A673 (cell line): ENCODE results near the gene C12orf42. TPM values are rescaled to one million over a fixed set of nuclear protein-coding genes. Genes with fewer than 3 reads are reported as not detected.

Source experiments
- BruUV-seq: library from RNA; stranded (reverse); fragments of 400-500 nt; replicated peaks from 2 replicates; lab custom pipeline; 2021; lab: Mats Ljungman, UMichigan
- CTCF ChIA-PET: fragments of 300-600 bp; sonication (Branson Sonifier 250); formaldehyde crosslinking; loops from one replicate; lab custom pipeline; 2022; ENCODE audit warnings: antibody characterized with exemption; lab: Charles Lee
- POLR2A ChIA-PET: fragments of 300-600 bp; sonication (Branson Sonifier 250); formaldehyde crosslinking; loops from one replicate; lab custom pipeline; 2022; ENCODE audit warnings: antibody characterized with exemption; ENCODE audit not compliant: low non-redundant PET; lab: Charles Lee
- DNase-seq: peaks from one replicate; pipeline ENCODE4 v3.0.0-alpha.2; 2015; ENCODE audit warnings: low spot score
- H3K27ac ChIP-seq: fragments of 200-600 bp; sonication (generic); 2 replicates; pipeline ENCODE4 v1.5.1; 2016; ENCODE audit warnings: mixed run types, low read depth, mild to moderate bottlenecking, mixed read lengths, antibody characterized with exemption, low read length; ENCODE audit not compliant: poor library complexity, severe bottlenecking
- H3K27me3 ChIP-seq: fragments of 200-600 bp; sonication (generic); replicated peaks from 2 replicates; pipeline ENCODE4 v1.6.1; 2017; ENCODE audit warnings: mixed run types, low read depth, mild to moderate bottlenecking, mixed read lengths, antibody characterized with exemption, low read length; ENCODE audit not compliant: insufficient read depth, poor library complexity
- H3K36me3 ChIP-seq: fragments of 200-600 bp; sonication (generic); 2 replicates; pipeline ENCODE4 v1.6.1; 2016; ENCODE audit warnings: mixed run types, mild to moderate bottlenecking, mixed read lengths, antibody characterized with exemption, low read length; ENCODE audit not compliant: insufficient read depth, poor library complexity, severe bottlenecking
- H3K4me1 ChIP-seq: fragments of 200-600 bp; sonication (generic); 2 replicates; pipeline ENCODE4 v1.6.1; 2017; ENCODE audit warnings: mixed run types, mild to moderate bottlenecking, mixed read lengths, antibody characterized with exemption, low read length; ENCODE audit not compliant: insufficient read depth, poor library complexity, severe bottlenecking
- H3K4me3 ChIP-seq: fragments of 200-600 bp; sonication (generic); 2 replicates; pipeline ENCODE4 v1.5.1; 2016; ENCODE audit warnings: low read depth, mixed run types, mild to moderate bottlenecking, mixed read lengths, low read length; ENCODE audit not compliant: poor library complexity, severe bottlenecking
- H3K9me3 ChIP-seq: fragments of 200-600 bp; sonication (generic); 2 replicates; pipeline ENCODE4 v1.6.1; 2016; ENCODE audit warnings: mixed run types, low read depth, mild to moderate bottlenecking, mixed read lengths, antibody characterized with exemption, low read length; ENCODE audit not compliant: poor library complexity, severe bottlenecking
- CTCF ChIP-seq: fragments of 300-800, 200-600 bp; sonication (generic); conservative IDR thresholded peaks from 2 replicates; pipeline ENCODE4 v1.5.1; 2017; ENCODE audit warnings: low read depth, mild to moderate bottlenecking, antibody characterized with exemption, low read length, moderate library complexity, mixed read lengths
- EZH2 ChIP-seq: fragments of 200-600 bp; sonication (generic); IDR thresholded peaks from 2 replicates; pipeline ENCODE4 v1.6.1; 2017; ENCODE audit warnings: borderline replicate concordance, low read depth, mild to moderate bottlenecking, mixed read lengths, antibody characterized with exemption, low read length; ENCODE audit not compliant: poor library complexity, severe bottlenecking
- intact Hi-C: fragments of 100-400 bp; cut with micrococcal nuclease; formaldehyde crosslinking; loops from one replicate; pipeline ENCODE4 v1.10.0; 2022; ENCODE audit not compliant: unreplicated experiment
- total RNA-seq: library from RNA; stranded (reverse); gene quantifications from 2 replicates; pipeline ENCODE4 v1.2.3, GENCODE V29; 2021

Gene C12orf42
- total RNA-seq, 1 experiment from 2014 or later = not detected

DNA sequence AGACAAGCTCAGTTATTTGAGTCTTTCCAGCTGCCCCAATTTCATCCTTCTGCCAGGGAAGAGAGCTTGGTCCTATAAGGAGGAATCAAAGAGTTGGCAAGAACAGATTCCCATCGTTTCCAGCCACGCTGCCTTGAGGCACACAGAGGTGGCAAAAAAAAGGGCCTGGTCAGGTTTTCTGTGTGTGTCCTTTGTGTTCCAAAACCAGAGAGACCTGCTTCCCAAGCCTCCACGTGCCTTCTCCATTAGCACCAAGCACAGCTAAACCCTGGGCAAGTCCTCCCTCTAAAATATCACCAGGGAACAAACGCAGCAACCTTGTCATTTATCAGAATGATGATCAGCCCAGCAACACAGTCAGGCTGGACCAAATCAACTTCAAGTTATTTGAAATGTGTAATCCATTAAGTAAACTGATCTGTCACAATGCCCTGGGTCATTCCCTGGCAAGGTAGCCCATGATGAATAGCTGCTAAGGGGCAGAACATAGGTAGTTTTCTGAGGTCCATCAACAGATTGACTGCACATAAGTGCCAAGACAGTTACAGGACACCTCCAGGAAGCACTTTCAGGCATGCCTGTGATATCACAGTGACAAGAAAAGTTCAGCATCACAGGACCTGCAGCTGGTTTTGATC, 28.6 kb upstream of the C12orf42 start:
- TF ChIP-seq EZH2 = no peak
- no peak for TF ChIP-seq CTCF
- H3K4me3 ChIP-seq = no peak overlapping the region
- H3K9me3 ChIP-seq = no peaks in the 10 kb centered on the region
- no peak for DNase-seq
- peaks cover 10% of the 10 kb centered on the region for H3K27me3 ChIP-seq
- no peaks in the 10 kb centered on the region for H3K36me3 ChIP-seq
- H3K27ac ChIP-seq = no peak overlapping the region
- intact Hi-C loops = no loop called here
- CTCF ChIA-PET = no interaction called here
- POLR2A ChIA-PET = no interaction called here
- BruUV-seq = no TSS peak
- H3K4me1 ChIP-seq = no peaks in the 10 kb centered on the region

- TF ChIP-seq EZH2 (no peak), CTCF (no peak)
- H3K4me1 ChIP-seq = no peaks in the 10 kb centered on the region
- peaks cover 4% of the 10 kb centered on the region for H3K27me3 ChIP-seq
- POLR2A ChIA-PET = no interaction called here
- intact Hi-C loops = no loop called here
- H3K9me3 ChIP-seq = no peaks in the 10 kb centered on the region
- H3K36me3 ChIP-seq = no peaks in the 10 kb centered on the region
- BruUV-seq = no TSS peak
- H3K4me3 ChIP-seq = no peak overlapping the region
- DNase-seq = no peak
- H3K27ac ChIP-seq = no peak overlapping the region
- CTCF ChIA-PET = no interaction called here
These were observed 28.0 kb upstream of the C12orf42 start for GRCh38 chr12:103523771-103524170.

DNA sequence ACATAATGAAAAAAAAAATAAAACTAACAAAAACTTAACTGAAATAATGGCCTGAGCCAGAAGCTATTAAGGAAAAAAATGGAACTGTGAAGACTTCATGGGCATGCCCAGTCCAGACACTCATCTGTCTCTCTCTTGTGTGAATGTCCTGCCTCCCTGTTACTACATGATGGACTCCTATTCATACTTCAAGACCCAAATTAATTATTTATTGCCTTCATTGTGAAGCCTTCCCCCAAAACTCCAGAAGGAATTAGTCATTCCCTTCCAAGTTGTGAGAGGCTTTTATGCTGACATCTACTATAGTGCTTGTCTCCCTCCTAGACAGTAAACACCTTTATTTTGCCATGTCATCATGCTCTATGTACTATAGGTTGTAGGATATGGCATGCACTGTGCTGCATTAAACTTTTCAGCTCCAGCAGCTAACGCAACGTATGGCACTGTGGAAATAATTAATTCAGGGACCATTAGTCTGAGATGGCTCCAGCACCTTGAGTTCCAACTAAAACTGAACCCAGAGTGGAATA, 25.0 kb upstream of the C12orf42 start:
- intact Hi-C loops = no loop called here
- no peak for DNase-seq
- H3K27ac ChIP-seq = no peak overlapping the region
- H3K4me1 ChIP-seq = no peaks in the 10 kb centered on the region
- CTCF ChIA-PET = no interaction called here
- peaks cover 8% of the 10 kb centered on the region for H3K27me3 ChIP-seq
- POLR2A ChIA-PET = no interaction called here
- no peak overlapping the region for H3K4me3 ChIP-seq
- no peaks in the 10 kb centered on the region for H3K9me3 ChIP-seq
- BruUV-seq = no TSS peak
- no peaks in the 10 kb centered on the region for H3K36me3 ChIP-seq
- no peak for TF ChIP-seq EZH2
- TF ChIP-seq CTCF = no peak
